Central memory CD4-positive, alpha-beta T cell (primary cell): ENCODE results near the gene ST14.
A peak's percentile ranks its signal among the peaks of the same experiment; 100 is the strongest.
"Not testable (repeated sequence)": the region's sequence is repeated elsewhere in the genome, so short reads cannot be mapped to it uniquely, and the experiment has no call there.

ENCODE experiments used
- DNase-seq: peaks from one replicate; pipeline ENCODE4 v3.0.0; 2022

The ST14 gene

DNA sequence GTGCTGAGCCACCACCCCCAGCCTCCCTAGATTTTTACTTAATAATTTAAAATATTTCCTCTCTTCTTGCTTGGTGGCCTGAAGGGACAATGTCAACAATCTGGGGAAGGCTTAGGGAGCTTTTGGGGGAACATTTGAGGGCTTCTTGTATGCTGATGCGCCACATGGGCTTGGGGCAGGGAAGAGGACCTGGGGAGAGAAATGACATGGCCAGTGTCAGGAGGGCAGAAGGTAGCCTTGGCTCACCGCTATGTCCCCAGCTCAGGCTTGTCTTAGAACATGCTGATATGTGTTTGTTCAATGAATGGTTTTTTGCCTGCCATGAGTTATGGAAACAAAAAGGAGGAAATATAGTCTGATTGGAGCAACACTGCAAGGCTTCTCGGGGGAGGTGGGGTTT lies 51.6 kb downstream of the ST14 start:
- DNase-seq, result no peak

DNA sequence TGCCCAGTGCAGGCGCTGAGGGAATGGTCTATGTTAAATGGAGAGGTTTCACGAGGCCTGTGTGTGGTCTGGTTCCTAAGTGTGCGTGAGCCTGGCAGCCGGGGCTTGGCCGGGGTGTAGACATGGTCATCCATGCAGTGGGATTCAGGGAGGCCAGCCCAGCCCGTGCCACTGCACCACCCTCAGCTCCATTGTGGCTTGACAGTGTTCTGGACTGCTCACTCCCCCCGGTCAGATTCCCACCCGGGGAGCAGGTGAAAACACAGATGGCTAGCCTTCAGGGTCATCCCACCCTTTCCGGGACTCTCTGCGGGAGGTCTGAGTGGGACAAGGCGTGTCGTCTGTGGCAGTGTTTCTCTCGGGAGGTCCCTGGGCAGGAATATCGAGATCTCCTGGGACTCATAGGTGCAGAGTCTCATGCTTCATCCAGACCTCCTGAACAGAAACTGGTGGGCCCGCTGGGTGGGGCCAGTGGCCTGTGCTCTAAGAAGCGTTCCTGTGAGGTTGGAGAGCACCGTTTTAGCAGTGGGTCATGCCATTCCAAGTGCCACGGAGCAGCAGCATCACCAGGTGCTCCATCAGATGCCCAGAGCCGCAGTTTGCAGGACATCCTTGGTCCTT lies 52.3 kb downstream of the ST14 start:
- no peak for DNase-seq

DNA sequence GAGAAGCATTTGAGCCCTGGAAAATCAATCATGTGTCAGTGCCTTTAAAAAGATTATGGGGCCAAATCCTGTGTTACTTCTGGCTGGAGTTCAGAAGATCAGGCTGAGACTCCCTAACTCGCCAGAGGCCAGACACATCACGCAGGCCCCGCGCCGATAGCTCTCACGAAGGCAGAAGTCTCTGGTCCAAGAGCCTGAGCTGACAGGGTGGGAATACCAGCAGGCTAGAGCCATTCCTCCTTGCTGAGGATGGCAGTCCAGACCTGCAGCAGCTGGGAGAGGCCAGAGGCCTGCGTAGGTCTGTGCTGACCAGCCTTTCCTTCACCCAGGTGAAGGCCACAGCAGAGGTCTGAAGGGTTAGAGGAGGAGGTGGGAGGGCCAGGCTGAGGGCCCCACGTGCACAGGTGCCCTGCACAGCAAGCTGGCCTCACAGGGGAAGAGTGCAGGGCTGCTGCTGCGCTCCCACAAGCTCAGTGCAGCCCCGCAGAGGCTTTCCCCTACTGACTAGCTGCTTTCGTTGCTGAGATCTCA lies 52.9 kb downstream of the ST14 start:
- no peak for DNase-seq

DNA sequence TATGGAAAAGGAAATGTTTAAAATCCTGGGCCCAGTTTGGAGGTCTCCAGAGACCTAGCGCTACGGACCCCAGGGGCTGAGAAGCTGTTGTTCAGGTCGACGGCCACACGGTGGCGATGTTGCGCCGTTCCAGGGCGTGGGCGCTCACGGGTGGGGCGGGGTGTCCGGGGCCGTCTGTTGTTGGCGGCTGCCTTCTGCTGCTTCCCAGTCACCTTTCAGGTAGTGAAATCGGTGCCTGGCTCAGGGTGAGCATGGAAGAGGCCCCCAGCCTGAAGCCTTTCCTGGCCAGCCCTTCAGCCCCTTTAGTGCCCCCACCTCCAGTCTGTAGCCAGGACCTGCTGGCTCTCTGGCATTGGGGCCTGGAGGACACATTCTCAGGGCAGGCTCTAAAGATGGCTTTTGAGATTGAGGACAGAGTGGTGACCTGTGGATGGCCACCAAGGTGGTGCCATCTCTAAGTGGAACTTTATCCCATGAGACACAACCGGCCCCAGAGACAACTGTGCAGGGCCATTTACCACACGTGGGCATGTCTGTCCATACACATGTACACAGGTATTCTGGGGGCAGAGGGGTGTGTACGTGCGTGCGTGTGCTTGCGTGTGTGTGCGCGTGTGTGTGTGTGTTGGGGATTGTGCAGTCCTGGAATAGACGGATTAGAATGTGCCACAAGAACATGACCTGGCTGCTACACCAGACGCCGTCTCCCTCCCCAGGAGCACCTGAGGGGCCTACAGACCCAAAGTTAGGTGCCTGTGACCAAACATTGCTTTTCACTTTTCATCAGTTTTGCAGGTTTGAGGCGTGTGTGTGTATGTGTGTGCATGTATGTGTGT lies 53.8 kb downstream of the ST14 start:
- DNase-seq, result peak; percentile 54

DNA sequence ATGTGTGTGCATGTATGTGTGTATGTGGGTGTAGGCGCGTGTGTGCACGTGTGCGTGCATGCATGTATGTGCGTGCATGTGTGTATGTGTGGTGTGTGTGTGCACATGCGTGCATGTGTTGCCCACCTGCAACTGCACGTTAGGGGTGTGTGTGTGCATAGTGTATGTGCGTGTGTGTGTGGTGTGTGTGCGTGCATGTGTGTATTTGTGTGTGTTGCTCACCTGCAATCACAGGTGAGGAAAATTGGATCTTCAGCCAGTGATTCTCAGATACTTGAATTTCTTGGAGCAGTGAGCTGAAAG lies 54.3 kb downstream of the ST14 start:
- no peak for DNase-seq

DNA sequence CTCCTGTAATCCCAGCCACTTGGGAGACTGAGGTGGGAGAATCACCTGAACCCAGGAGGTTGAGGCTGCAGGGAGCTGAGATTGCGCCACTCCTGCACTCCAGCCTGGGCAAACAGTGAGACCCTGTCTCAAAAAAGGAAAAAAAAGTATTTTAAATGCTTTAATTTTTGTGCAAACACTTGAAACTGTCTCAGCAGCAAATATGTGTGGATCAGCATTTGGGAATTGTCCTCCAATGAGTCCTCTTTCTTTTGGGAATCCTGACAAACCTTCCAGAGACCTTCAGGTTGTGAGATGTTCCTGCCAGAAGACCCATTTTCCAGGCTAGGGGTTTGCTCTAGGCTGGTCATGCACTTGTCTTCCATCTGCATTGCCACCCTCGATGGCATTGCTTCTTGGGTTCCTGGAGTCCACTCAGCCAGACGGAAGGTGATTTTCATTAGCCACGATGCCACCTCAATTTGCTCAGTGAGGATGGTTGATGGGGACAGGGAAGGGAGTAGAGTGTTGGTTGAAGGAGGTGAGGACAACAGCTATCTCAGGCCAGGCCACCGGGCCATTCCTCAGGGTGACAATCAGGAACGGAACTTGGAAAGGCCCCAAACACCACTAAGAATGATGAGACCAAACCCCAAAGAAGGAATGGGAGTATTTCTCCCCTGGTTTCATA lies 55.4 kb downstream of the ST14 start:
- DNase-seq, result no peak

DNA sequence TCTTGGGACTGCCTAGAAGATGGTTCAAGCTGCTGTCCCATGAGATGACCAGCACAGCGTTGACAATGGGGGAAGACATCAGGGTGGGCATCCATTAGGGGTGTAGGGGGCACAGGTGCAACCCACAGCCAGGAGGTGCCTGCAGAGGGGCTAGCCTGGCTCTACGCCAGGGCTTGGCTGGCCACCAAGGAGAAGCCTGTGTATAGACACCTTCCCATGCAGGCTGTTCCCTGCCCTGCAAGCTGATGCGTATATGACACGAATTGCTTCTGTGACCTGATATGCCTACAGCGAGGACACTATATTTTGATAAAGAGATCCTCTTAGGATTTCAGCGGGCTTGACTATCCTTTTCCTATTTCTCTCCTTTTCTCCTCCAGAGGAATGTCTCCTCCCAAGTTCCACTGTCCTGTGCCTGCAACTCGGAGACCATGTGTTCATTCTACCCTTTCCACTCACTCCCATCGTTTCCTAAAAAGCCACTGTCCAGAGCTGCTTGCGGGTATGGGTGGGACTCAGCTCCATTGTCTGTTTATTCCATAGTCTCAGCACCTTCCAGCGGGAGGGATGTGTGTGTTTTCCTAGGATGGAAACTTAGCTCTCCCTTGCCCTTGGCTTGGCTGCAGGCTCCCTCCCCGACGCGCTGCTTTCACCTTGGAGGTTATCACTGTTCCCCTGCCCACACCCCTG lies 56.1 kb downstream of the ST14 start:
- no peak for DNase-seq

DNA sequence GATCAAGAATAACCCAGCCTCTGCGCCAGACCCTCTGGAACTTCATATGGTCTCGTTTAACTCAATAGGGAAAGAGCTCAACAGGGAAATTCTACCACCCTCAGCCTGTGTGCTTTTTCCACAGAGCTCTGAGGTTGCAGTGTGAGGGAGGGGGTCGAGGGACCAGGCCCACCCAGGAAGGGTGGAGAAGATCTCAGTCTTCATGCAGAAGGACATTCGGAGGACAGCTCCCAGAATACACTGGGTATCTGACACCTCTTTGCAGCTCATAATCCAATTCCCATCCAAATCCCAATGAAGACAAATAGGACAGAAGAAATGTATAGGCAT lies 56.6 kb downstream of the ST14 start:
- no peak for DNase-seq

DNA sequence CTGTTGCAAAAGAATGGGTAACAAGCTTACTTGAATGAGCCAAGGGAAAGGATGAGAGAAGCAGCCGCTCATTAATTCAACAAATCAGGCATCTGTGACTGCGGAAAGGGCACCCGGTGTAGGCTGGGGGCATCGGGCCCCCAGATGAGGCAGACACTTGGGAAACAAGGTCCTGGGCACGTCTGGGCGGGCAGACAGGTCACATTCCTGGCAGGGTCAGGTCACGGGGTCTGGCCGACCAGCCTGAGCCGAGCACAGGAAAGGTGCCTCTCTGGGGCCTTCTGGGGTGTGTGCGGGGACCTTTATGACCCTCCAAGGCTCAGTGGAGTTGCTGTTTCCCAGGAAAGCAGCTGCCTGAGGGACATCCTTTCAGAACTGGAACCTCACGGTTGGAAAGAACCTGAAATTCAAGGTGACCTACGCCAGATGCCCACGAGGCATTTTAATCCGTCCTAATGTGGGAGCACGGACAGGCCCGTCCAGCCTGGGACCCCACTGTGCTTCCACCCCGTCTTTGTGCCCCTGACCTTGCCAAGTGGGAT lies 57.1 kb downstream of the ST14 start:
- no peak for DNase-seq

DNA sequence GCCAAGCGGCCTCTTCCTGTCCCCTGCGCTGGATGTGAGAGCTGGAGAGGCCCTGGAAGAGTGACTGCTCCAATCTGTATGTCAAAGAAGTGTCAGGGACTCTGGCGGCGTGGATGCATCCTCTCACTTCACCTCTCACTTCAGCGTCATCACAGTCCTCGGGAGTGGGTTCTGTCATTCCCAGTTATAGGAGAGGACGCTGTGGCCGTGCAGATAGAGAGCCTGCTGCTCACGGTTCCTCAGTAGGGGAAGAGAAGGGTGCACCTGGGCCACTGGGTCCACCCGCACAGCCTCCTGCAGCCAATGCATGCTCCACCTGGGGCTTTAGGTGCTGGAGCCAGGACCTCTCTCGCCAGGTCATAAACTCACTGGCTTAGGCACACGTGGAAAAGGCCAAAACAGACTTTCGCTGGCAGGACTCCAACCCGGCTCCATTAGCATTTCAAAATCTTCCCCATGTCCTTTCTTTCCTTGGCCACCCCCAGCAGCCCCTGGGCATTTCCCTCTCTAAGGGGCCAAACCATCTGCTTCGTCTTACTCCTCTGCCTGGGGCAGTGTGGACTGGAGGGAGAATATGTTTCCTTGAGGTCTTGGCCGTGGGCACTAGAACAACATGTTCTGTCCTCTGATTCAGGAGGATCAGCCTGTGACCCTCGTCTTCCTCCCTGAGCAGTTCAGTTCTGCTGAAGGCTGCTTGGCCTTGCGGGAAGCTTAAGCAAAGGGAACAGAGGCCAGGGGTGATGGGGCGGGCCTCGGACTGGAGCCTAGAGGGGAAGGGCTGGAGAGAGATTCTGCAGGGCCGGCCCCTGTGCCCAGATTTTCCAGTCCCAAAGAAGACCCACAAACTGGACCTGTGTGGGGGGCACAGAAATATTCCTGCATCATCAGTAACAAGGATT lies 57.8 kb downstream of the ST14 start:
- no peak for DNase-seq

DNA sequence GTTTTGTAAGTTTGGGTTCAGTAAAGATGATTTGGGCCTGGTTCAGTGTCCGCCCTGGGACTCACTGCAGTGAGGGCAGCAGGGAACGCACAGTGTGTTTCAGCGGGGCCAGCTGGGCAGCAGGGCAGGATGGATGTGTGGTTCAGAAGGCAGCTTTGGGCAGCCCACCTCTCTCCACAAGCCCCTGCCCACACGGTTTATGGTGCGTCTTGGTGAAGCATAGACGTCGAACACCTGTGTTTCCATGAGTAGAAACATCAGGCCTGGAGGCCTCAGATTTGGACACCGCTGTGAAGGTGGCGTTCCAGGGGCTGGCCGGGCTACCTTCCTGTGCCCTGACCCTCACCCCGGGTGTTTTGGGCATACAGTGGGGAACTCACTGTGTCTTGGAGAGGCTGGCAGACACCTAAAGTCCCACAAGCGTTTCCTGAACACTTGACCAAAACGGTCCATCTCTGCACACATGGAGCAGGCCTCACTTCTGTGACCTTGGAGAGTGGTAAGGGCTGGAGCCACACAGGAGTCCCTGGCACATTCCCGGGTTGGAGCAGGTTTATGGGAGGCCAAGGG lies 59.0 kb downstream of the ST14 start:
- no peak for DNase-seq

DNA sequence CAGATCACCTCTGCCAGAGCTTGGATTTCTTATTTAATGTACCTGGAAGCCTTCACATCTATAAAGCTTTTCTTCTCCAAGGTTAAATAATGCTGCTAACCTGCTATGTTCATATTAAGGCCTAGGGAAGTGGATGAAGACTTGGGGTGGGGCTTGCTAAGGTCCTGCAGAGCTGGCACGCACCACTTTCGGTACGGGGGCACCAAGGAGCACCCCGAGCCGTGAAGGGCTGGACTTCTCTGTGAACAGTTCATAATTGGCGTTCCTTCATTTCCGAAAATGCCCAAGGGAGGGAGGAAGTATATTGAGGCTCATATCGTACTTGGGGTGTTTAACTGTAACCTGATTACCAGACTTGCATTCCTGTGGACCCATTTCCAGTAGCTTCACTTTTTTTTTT lies 59.6 kb downstream of the ST14 start:
- DNase-seq, result no peak

DNA sequence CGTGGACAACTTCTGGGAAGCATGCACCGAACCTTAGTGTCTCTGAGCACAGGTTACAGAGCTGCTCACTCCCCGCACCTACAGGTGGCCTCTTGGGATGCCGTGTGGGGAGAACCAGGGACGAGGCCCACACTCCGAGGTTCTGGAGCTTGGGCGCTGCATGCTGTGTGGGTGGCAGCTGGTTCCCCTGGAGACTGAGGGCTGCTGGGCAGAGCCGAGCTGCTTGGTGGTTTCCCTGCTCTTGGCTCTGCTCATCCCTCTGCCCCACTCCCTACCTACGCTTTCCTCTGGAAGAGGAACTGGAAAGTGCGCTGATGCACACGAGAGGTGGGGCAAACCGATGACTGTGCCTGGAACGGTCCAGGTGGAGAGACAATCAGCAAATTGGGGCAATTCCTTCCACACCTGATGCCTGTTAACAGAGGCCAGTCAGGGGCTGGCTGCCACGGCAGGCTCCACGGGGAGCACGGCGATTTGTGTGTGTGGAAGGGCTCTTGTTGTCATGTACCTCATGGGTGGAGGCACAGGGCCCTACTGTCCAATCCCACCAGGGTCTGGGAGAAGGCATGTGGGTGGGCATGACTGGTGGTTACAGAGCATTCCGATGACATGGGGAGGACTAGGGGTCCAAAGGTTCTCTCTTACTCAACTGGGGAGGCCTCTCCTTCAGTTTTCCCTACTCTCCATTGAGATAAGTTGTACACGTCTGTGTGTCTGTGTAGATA lies 60.9 kb downstream of the ST14 start:
- no peak for DNase-seq

DNA sequence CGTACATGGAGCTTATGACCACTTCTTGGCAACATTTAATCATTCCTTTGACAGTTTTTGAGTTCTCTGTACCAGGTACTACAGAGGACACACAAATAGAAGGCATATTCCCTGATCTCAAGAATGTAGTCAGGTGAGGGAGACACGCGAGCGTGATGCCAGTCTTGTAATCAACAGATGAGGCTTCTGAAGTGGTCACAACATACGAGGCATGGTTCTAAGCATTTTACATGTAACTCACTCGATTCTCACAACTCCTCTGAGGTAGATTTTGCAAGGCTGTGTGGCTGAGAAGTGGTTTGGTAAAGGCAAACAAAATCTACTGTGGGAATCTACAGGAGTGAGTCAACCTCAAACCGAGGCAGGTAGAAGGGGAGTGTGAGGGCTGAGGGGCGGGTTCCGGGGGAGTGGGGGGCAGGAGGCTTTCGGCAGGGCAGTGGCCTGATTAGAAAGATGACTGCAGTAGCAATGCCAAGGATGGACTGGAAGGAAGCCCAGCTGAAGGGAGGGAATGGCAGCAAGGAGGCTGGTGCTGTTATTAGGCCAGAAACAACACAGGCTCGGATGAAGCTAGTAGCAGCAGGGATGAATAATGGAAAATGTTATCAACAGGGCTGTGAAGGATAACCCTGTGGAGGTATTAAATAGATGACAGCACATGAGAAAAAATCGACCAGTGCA lies 63.8 kb downstream of the ST14 start:
- no peak for DNase-seq

DNA sequence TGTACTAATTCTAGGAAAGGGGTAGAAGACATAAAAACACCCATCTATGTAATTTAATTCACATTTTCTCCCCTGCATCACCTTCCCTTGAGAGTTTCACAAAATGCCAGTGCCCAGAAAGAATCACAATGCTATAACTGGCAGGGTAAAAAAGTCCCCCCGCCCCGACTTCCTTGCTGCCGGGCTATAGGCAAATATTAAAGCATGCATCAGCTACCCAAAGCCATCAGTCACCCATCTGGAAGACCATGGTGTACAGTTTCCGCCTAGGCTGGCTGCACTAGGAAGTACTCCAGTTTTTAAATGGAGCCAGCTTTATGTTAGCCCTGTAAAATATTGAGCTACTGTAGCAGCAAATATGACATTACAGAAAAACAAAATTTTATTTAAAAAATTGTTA lies 67.8 kb downstream of the ST14 start:
- DNase-seq, result no peak

DNA sequence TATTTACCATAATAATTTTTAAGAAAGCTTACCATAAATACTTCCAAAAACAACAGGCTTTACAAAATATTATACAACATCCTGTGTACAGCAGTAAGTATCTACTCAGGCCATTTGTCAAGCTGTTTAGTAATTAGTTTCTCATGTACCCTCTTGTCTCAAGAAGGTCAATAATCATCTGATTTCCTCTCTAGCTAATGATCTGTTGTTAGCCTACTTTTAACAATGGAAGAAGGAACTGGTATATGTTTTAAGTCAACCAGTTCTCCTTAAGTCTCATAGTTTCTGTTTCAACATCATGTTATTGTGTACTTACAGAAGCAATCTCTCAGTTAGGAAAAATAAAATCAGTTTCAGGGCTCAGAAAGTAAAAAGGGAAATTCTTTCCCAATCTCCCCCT lies 73.9 kb downstream of the ST14 start:
- DNase-seq, result not testable (repeated sequence)

DNA sequence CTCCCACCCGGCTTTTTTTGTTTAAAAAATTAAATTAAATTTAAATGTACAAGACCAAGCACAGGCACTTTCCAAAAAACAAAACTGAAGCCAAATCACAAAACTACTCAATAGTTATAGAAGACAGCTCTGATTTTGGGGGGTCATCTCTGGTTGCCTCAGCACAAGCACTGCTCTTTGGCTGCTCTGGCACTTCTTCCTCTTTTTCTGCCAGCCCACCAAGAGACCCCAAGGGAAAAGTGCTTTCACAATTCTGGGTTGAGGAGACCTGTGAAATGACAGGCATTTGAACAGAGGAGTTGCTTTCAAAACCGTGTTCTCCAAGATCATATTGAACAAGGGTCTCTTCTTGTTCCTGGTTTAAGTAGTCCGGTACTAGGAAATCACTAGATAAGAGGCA lies 74.3 kb downstream of the ST14 start:
- not testable (repeated sequence) for DNase-seq

DNA sequence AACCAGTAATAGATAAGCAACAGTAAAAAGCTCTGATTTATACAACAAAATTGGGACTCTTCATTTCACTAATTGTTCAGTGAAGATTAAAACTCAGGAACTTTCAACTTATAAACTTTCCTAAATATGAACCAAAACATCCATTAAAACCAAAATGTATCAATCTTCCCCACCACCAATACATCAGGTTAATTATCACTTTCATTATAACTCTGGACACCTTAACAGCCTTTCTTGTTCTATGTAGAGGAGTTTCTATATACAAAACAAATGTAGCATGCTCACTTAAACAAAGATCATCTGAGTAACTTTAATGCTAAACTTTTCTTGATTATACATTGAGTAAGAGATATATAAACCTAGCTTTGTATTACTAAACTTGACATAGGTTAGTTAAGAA lies 74.7 kb downstream of the ST14 start:
- no peak for DNase-seq

DNA sequence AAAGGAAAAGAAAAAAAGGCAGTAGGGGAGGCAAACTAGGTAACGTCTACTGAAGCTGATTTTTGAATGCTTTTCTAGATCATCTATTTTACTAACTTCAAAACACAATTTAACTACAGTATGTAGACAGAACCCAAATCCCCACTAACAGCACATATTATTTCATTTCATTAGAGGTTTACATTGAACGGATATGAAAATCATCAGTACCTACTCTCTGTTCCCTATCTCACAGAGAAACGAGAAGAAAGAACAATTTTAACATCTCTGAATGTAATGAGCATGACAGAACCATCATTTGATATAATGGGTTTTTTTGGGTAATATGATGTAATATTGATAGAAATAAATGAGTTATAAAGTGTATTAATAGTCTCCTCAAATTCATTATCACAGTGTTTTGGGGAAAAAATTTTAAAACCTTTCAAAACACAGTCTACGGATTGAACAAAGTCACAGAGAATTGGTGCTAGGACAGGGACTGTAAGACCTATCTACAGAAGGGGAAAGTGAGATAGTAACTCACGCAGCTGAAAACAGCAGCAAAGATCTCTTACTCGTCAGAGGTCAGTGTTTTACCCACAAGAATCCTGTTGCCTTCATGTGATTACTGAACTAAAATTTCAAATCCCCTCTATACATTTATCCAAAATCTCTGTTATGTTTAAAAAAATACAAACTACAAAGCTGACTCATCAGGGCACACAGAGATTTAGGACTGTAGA lies 77.9 kb downstream of the ST14 start:
- DNase-seq, result no peak

DNA sequence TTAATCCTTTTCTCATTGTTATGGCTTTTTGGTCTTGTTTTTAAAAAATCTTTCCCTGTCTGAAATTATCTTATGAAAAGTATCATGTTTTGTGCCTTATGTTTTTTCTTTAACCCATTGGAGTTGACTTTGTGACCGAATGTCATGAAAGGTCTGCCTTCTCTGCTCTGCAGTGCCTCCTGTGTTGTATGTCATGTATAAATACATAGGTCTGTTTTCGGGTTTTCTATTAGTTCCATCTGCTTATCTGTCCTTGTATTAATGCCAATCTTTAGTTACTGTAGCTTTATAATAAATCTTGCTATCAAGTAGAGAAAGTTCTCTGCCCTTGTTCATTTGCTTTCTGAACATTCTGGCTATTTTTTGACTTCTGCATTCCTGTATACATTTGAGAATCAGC lies 82.1 kb downstream of the ST14 start:
- DNase-seq, result no peak
